PC-3 (cell line): ENCODE measurements around the gene UMODL1.

ENCODE experiments used
- CTCF ChIP-seq: fragments of 300-600 bp; sonication (generic); conservative IDR thresholded peaks from 2 replicates; pipeline ENCODE4 v1.5.1; 2017; ENCODE audit warnings: antibody characterized with exemption, low read depth, mild to moderate bottlenecking, low read length
- EZH2 ChIP-seq: fragments of 300-600 bp; sonication (generic); IDR thresholded peaks from one replicate; pipeline ENCODE4 v1.6.1; 2017; ENCODE audit warnings: antibody characterized with exemption, mild to moderate bottlenecking, low read length; ENCODE audit not compliant: unreplicated experiment

GRCh38 chr21:42124826-42125570 is 53.9 kb downstream of the UMODL1 start:
- TF ChIP-seq CTCF (no peak), EZH2 (no peak)
